MM.1S (cell line): ENCODE results near the gene CNMD.

Experiments used
- DNase-seq: peaks from one replicate; pipeline ENCODE4 v3.0.0-alpha.2; 2015
- H2AFZ ChIP-seq: fragments of 300-600 bp; sonication (generic); 2 replicates; pipeline ENCODE4 v1.6.0; 2016; ENCODE audit warnings: antibody characterized with exemption, low read length
- H3F3A ChIP-seq: fragments of 300-600 bp; sonication (generic); 2 replicates; pipeline ENCODE4 v1.6.1; 2016; ENCODE audit warnings: mild to moderate bottlenecking, antibody characterized with exemption, low read length, moderate library complexity, mixed read lengths; ENCODE audit not compliant: insufficient read depth
- H3K27ac ChIP-seq: fragments of 300-600 bp; sonication (generic); 2 replicates; pipeline ENCODE4 v1.5.1; 2016; ENCODE audit warnings: mild to moderate bottlenecking, low read length
- H3K27me3 ChIP-seq: fragments of 300-600 bp; sonication (generic); replicated peaks from 2 replicates; pipeline ENCODE4 v1.6.0; 2016; ENCODE audit warnings: low read length; ENCODE audit not compliant: insufficient read depth
- H3K36me3 ChIP-seq: fragments of 300-600 bp; sonication (generic); replicated peaks from 2 replicates; pipeline ENCODE4 v1.6.1; 2016; ENCODE audit warnings: mild to moderate bottlenecking, low read length, mixed read lengths; ENCODE audit not compliant: insufficient read depth
- H3K4me1 ChIP-seq: fragments of 300-600 bp; sonication (generic); 2 replicates; pipeline ENCODE4 v1.6.1; 2016; ENCODE audit warnings: low read length, mixed read lengths
- H3K4me2 ChIP-seq: fragments of 300-600 bp; sonication (generic); 2 replicates; pipeline ENCODE4 v1.6.0; 2016; ENCODE audit warnings: low read depth, low read length
- H3K4me3 ChIP-seq: fragments of 300-600 bp; sonication (generic); 2 replicates; pipeline ENCODE4 v1.5.1; 2016; ENCODE audit warnings: low read length, mixed read lengths
- H3K79me2 ChIP-seq: fragments of 300-600 bp; sonication (generic); 2 replicates; pipeline ENCODE4 v1.6.1; 2016; ENCODE audit warnings: mixed run types, low read length, mixed read lengths
- H3K9ac ChIP-seq: fragments of 300-600 bp; sonication (generic); 2 replicates; pipeline ENCODE4 v1.6.1; 2016; ENCODE audit warnings: low read length, mixed read lengths
- H3K9me2 ChIP-seq: fragments of 300-600 bp; sonication (generic); replicated peaks from 2 replicates; pipeline ENCODE4 v1.6.1; 2016; ENCODE audit warnings: mild to moderate bottlenecking, low read length, mixed read lengths; ENCODE audit not compliant: insufficient read depth
- H3K9me3 ChIP-seq: fragments of 300-600 bp; sonication (generic); replicated peaks from 2 replicates; pipeline ENCODE4 v1.6.1; 2016; ENCODE audit warnings: mild to moderate bottlenecking, low read length, mixed read lengths; ENCODE audit not compliant: insufficient read depth
- H4K20me1 ChIP-seq: fragments of 300-600 bp; sonication (generic); 2 replicates; pipeline ENCODE4 v1.6.1; 2016; ENCODE audit warnings: mild to moderate bottlenecking, low read length, moderate library complexity, mixed read lengths; ENCODE audit not compliant: insufficient read depth
- EZH2 ChIP-seq: fragments of 300-600 bp; sonication (generic); optimal IDR thresholded peaks from 2 replicates; pipeline ENCODE3; 2017; ENCODE audit warnings: low read depth, mild to moderate bottlenecking, antibody characterized with exemption, low read length, mixed read lengths
- EZH2phosphoT487 ChIP-seq: fragments of 300-600 bp; sonication (generic); IDR thresholded peaks from 2 replicates; pipeline ENCODE4 v1.6.1; 2018; ENCODE audit warnings: antibody characterized with exemption, low read length
- TF ChIP-seq, protein P1 (sequence below): fragments of 300-600 bp; sonication (generic); IDR thresholded peaks from 2 replicates; pipeline ENCODE4 v1.5.1; 2016; ENCODE audit warnings: antibody characterized with exemption, low read length, mixed read lengths

Gene CNMD

DNA sequence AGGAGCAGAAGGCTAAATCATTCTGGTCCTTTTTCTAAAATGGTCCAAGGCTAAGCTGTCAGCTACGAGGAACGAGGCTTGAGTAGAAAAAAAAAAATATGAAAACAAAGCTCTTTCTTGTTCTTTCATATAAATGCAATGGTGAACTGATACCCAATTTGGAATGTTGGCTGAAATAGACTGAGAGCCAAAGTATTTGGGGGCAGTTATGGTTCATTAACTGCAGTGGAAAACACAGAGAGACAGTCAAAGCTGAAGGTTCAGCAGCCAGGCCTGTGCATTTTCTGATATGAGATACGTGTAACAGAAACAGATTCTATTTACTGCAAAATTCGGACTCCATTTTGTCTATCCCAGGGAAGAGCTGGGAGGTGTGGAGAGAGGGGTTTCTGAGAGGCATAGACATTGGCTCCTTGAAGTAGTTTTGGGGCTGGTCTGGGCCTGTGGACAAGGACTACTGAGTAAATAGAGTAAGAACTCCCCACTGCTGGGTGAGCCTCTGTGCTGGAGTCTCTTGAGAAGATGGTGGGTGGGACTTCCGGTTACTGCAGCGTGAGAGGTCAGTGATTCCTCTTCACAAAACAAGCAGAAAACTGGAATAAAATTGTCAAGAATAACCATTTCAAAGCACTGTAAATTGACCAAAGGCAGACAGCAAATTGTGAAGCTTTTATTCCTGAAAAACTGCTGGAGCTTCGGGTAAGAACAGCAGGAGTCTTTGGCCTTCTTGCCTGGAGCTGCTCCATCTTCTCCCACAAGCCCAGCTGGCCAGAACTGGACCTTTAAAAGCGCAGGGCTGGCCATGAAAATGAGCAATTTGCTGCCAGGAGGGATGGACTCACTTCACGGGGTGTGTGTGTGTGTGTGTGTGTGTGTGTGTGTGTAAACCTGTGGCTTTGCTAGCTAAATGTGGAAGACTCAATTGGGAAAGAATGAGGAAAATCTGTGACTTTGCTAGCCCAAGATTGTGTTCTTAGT lies 43.1 kb upstream of the CNMD start:
- Histone ChIP-seq H3K27me3 (no peaks in the 10 kb centered on the region), H3K4me2 (no peak overlapping the region)

DNA sequence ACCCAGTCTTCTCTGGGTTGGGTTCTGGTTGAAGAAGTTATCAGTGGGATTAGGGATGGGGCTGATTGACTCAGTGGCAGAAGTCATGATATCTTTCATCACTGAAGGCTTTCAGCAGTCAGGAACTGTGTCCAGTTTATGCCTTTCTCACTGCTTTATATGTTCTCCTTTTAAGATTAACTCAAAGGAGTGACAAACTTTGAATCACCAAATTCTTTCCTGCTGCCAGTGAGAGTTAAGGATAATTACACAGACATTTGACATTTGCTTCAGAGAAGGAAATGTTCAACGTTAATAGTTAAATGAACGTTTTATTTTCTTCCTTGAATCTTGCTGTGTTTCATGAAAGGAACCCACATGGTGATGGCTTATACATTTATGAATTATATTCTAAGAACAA lies 41.0 kb upstream of the CNMD start:
- Histone ChIP-seq H3F3A (peaks cover 7% of the 10 kb centered on the region; the same call in 1 of the 2 replicates), H4K20me1 (no peaks in the 10 kb centered on the region), H3K27ac (peak overlapping the region; percentile 74; the same call in 1 of the 2 replicates), H3K9me2 (no peaks in the 10 kb centered on the region), H3K27me3 (no peaks in the 10 kb centered on the region), H3K4me2 (peak overlapping the region; percentile 47; the same call in 1 of the 2 replicates), H3K4me3 (no peak overlapping the region), H3K36me3 (no peaks in the 10 kb centered on the region), H3K4me1 (peaks cover 20% of the 10 kb centered on the region), H3K79me2 (no peaks in the 10 kb centered on the region), H2AFZ (peak overlapping the region; percentile 51), H3K9me3 (no peaks in the 10 kb centered on the region), H3K9ac (no peak overlapping the region)
- DNase-seq, result no peak
- TF ChIP-seq EZH2phosphoT487 (no peak), EZH2 (no peak)
- TF ChIP-seq, protein P1, sequence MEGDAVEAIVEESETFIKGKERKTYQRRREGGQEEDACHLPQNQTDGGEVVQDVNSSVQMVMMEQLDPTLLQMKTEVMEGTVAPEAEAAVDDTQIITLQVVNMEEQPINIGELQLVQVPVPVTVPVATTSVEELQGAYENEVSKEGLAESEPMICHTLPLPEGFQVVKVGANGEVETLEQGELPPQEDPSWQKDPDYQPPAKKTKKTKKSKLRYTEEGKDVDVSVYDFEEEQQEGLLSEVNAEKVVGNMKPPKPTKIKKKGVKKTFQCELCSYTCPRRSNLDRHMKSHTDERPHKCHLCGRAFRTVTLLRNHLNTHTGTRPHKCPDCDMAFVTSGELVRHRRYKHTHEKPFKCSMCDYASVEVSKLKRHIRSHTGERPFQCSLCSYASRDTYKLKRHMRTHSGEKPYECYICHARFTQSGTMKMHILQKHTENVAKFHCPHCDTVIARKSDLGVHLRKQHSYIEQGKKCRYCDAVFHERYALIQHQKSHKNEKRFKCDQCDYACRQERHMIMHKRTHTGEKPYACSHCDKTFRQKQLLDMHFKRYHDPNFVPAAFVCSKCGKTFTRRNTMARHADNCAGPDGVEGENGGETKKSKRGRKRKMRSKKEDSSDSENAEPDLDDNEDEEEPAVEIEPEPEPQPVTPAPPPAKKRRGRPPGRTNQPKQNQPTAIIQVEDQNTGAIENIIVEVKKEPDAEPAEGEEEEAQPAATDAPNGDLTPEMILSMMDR, result no peak

More for the DNA sequence above, 43.1 kb upstream of the CNMD start:
- TF ChIP-seq, protein P1, result no peak
- TF ChIP-seq EZH2 (no peak), EZH2phosphoT487 (no peak)
- H3K4me3 ChIP-seq, result no peak overlapping the region
- H3K4me1 ChIP-seq, result peaks cover 20% of the 10 kb centered on the region
- H3K27ac ChIP-seq, result no peak overlapping the region
- DNase-seq, result no peak
- no peaks in the 10 kb centered on the region for H4K20me1 ChIP-seq
- no peaks in the 10 kb centered on the region for H3K9me3 ChIP-seq
- H3K9ac ChIP-seq, result no peak overlapping the region
- H3F3A ChIP-seq, result peaks cover 7% of the 10 kb centered on the region; the same call in 1 of the 2 replicates
- no peaks in the 10 kb centered on the region for H3K36me3 ChIP-seq
- no peaks in the 10 kb centered on the region for H3K9me2 ChIP-seq
- H2AFZ ChIP-seq, result no peak overlapping the region
- no peaks in the 10 kb centered on the region for H3K79me2 ChIP-seq

DNA sequence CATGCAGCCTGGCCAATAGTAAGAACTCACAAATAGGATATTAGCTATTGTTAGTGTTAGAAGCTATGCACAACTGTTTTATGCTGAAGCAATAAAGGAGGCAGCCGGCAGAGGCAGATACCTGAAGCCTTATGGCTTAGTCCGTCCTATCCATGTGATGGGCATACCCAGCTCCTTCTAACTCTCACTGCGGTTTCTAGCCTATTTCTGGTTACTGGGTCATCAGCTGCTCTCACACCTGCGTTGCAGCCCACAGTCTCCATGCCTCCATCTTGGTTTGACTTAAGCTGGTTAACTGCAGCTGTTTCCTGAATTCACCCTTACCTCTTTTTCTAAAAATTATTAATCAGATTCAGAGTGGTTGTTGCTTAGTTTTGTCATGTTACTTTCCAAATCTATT lies 40.5 kb upstream of the CNMD start:
- H2AFZ ChIP-seq, result peak overlapping the region; percentile 51; the same call in 1 of the 2 replicates
- peak overlapping the region; percentile 65 for H3K4me2 ChIP-seq
- H3F3A ChIP-seq, result peaks cover 7% of the 10 kb centered on the region; the same call in 1 of the 2 replicates
- peak overlapping the region; percentile 74; the same call in 1 of the 2 replicates for H3K27ac ChIP-seq
- no peaks in the 10 kb centered on the region for H3K9me3 ChIP-seq
- no peak overlapping the region for H3K9ac ChIP-seq
- H3K36me3 ChIP-seq, result no peaks in the 10 kb centered on the region
- H3K4me3 ChIP-seq, result no peak overlapping the region
- no peaks in the 10 kb centered on the region for H3K27me3 ChIP-seq
- H3K79me2 ChIP-seq, result no peaks in the 10 kb centered on the region
- no peak for TF ChIP-seq EZH2
- TF ChIP-seq, protein P1, result peak; percentile 18
- TF ChIP-seq EZH2phosphoT487, result no peak
- DNase-seq, result peak; percentile 85
- no peaks in the 10 kb centered on the region for H4K20me1 ChIP-seq
- H3K9me2 ChIP-seq, result no peaks in the 10 kb centered on the region
- H3K4me1 ChIP-seq, result peaks cover 20% of the 10 kb centered on the region
